Gastrocnemius medialis (tissue), 4 donors: Measurements from ENCODE around the gene DNAH6. TPM values are rescaled to one million over a fixed set of nuclear protein-coding genes. Genes with fewer than 3 reads are reported as not detected.

ENCODE experiments used
- ATAC-seq, 2 donors: fragments of 150-250 bp; one replicate each; pipeline ENCODE4 v1.9.1; 2016
- DNase-seq, 2 donors: peaks; one replicate each; pipeline ENCODE4 v3.0.0-alpha.2; 2019
- H3K27ac ChIP-seq, 4 donors: fragments of 200-600 bp; sonication (generic); 1 replicate in 1 of 4; 2 replicates in 3 of 4; pipeline ENCODE4 v1.5.1; 2016 to 2018; ENCODE audit warnings: mild to moderate bottlenecking in 2 of 4, moderate library complexity in 1 of 4
- H3K27me3 ChIP-seq, 3 donors: fragments of 200-600 bp; sonication (generic) in 2 of 3; 1 replicate in 1 of 3; 2 replicates in 2 of 3; pipeline versions ENCODE4 v1.5.1 to v1.6.0; 2016 to 2019; ENCODE audit warnings: mild to moderate bottlenecking in 1 of 3, moderate library complexity in 1 of 3
- H3K36me3 ChIP-seq, 2 donors: fragments of 200-600 bp; sonication (generic) in 1 of 2; one replicate each; pipeline ENCODE4 v1.5.1; 2017 to 2018
- H3K4me1 ChIP-seq, 2 donors: fragments of 200-600 bp; sonication (generic) in 1 of 2; one replicate each; pipeline ENCODE4 v1.5.1; 2016 to 2017; ENCODE audit warnings: mild to moderate bottlenecking in 2 of 2
- H3K4me3 ChIP-seq, 4 donors: fragments of 200-600 bp; sonication (generic) in 3 of 4; 1 replicate in 1 of 4; 2 replicates in 3 of 4; pipeline ENCODE4 v1.5.1; 2016 to 2019; ENCODE audit warnings: mild to moderate bottlenecking in 2 of 4
- H3K9me3 ChIP-seq, 3 donors: fragments of 200-600 bp; sonication (generic) in 2 of 3; 1 replicate in 1 of 3; 2 replicates in 2 of 3; pipeline ENCODE4 v1.5.1; 2016 to 2019
- CTCF ChIP-seq, 5 experiments: fragments of 450-650 bp in 3 of 5; fragments of 200-600 bp in 2 of 5; sonication (generic) in 2 of 5; IDR thresholded peaks in 4 of 5; conservative IDR thresholded peaks in 1 of 5; 1 replicate in 4 of 5; 2 replicates in 1 of 5; pipeline ENCODE4 v1.5.1; 2016 to 2019; ENCODE audit warnings: antibody characterized with exemption in 5 of 5, mild to moderate bottlenecking in 3 of 5, moderate library complexity in 3 of 5
- POLR2A ChIP-seq, 2 donors: fragments of 450-650 bp; IDR thresholded peaks; one replicate each; pipeline ENCODE4 v1.6.1; 2017; ENCODE audit warnings: antibody characterized with exemption in 2 of 2, mild to moderate bottlenecking in 2 of 2, moderate library complexity in 2 of 2
- in situ Hi-C, 4 donors: fragments of 200-750 bp; cut with MboI; loops; one replicate each; pipeline versions ENCODE4 v1.15.0 to v1.8.0; 2017; ENCODE audit warnings: low sequenced_read_pairs in 4 of 4
- intact Hi-C: fragments of 100-400 bp; cut with DNase I; formaldehyde crosslinking; loops from one replicate; pipeline ENCODE4 v1.15.1; 2023; ENCODE audit warnings: low total_unique reads
- total RNA-seq, 4 donors: library from RNA; depleted of rRNA; stranded (reverse); fragments of >200 nt; gene quantifications; one replicate each; pipeline versions ENCODE4 v1.1.0 to v1.2.3, GENCODE V29; 2016

Gene DNAH6
- total RNA-seq, 4 donors from 2014 or later = not detected

GRCh38 chr2:84639751-84640150 lies 123.5 kb downstream of the DNAH6 start:
- DNase-seq (no peak), ATAC-seq (no peak)
- in situ Hi-C loops = no loop called here
- TF ChIP-seq CTCF (IDR thresholded peaks at IDR 0.05 in 4 of 5, conservative IDR thresholded peaks at IDR 0.05 in 1 of 5) = no peak
- no peak for TF ChIP-seq POLR2A (IDR thresholded peaks at IDR 0.05)
- no peak overlapping the region for H3K27ac ChIP-seq
- intact Hi-C loops = no loop called here
- no peaks in the 10 kb centered on the region for H3K9me3 ChIP-seq
- no peak overlapping the region for H3K4me3 ChIP-seq
- no peaks in the 10 kb centered on the region for H3K27me3 ChIP-seq
- H3K36me3 ChIP-seq = no peaks in the 10 kb centered on the region
- no peaks in the 10 kb centered on the region for H3K4me1 ChIP-seq

GRCh38 chr2:84640411-84640810 lies 124.1 kb downstream of the DNAH6 start:
- in situ Hi-C loops (no loop called here), intact Hi-C loops (no loop called here)
- no peak for TF ChIP-seq POLR2A (IDR thresholded peaks at IDR 0.05)
- no peak for TF ChIP-seq CTCF (IDR thresholded peaks at IDR 0.05 in 4 of 5, conservative IDR thresholded peaks at IDR 0.05 in 1 of 5)
- Histone ChIP-seq H3K36me3 (no peaks in the 10 kb centered on the region), H3K4me1 (no peaks in the 10 kb centered on the region), H3K27ac (no peak overlapping the region), H3K27me3 (no peaks in the 10 kb centered on the region), H3K4me3 (no peak overlapping the region), H3K9me3 (no peaks in the 10 kb centered on the region)
- DNase-seq = no peak
- ATAC-seq = no peak

- no peaks in the 10 kb centered on the region for H3K4me1 ChIP-seq
- DNase-seq (no peak), ATAC-seq (no peak)
- H3K4me3 ChIP-seq = no peak overlapping the region
- no peak overlapping the region for H3K27ac ChIP-seq
- H3K9me3 ChIP-seq = no peaks in the 10 kb centered on the region
- in situ Hi-C loops = no loop called here
- TF ChIP-seq POLR2A (IDR thresholded peaks at IDR 0.05) (no peak), CTCF (IDR thresholded peaks at IDR 0.05 in 4 of 5, conservative IDR thresholded peaks at IDR 0.05 in 1 of 5) (no peak)
- intact Hi-C loops = no loop called here
- H3K27me3 ChIP-seq = no peaks in the 10 kb centered on the region
- H3K36me3 ChIP-seq = no peaks in the 10 kb centered on the region
These were observed 124.7 kb downstream of the DNAH6 start for GRCh38 chr2:84641021-84641420.

GRCh38 chr2:84643991-84644390 lies 127.7 kb downstream of the DNAH6 start:
- Histone ChIP-seq H3K9me3 (no peaks in the 10 kb centered on the region), H3K4me3 (no peak overlapping the region), H3K36me3 (no peaks in the 10 kb centered on the region), H3K4me1 (no peaks in the 10 kb centered on the region), H3K27ac (no peak overlapping the region), H3K27me3 (no peaks in the 10 kb centered on the region)
- in situ Hi-C loops = no loop called here
- intact Hi-C loops = no loop called here
- no peak for TF ChIP-seq POLR2A (IDR thresholded peaks at IDR 0.05)
- TF ChIP-seq CTCF (IDR thresholded peaks at IDR 0.05 in 4 of 5, conservative IDR thresholded peaks at IDR 0.05 in 1 of 5) = no peak
- DNase-seq (no peak), ATAC-seq (no peak)

GRCh38 chr2:84646514-84646913 lies 130.2 kb downstream of the DNAH6 start:
- DNase-seq (no peak), ATAC-seq (no peak)
- no peaks in the 10 kb centered on the region for H3K36me3 ChIP-seq
- no peak for TF ChIP-seq CTCF (IDR thresholded peaks at IDR 0.05 in 4 of 5, conservative IDR thresholded peaks at IDR 0.05 in 1 of 5)
- no peak for TF ChIP-seq POLR2A (IDR thresholded peaks at IDR 0.05)
- in situ Hi-C loops = no loop called here
- intact Hi-C loops = no loop called here
- no peak overlapping the region for H3K27ac ChIP-seq
- no peak overlapping the region for H3K4me3 ChIP-seq
- no peaks in the 10 kb centered on the region for H3K27me3 ChIP-seq
- H3K4me1 ChIP-seq = peaks cover 0 to 4% of the 10 kb centered on the region in 2 donors
- H3K9me3 ChIP-seq = no peaks in the 10 kb centered on the region
